ENCODE measurements around the gene CTNNA1. TPM values are rescaled to one million over a fixed set of nuclear protein-coding genes. Genes with fewer than 3 reads are reported as not detected.

The CTNNA1 gene
- total RNA-seq, 1 donor from 2014 or later, result 361 TPM

DNA sequence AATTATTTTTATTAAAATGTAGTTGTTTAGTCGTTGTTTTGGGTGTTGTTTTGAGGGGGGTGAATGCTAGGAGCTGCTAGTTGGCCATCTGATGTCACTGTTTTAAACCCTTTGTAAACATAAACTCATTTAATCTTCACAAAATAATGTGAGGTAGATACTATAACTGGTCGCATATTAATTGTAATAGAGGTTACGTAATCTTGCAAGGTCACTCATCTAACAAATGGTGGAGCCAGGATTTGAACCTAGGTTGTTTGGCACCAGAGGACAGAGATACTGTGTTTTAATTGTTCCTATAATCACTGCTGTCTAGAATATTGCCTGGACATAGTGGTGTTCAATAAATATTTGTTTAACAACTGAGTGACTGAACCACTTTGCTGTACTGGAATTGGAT, 67.5 kb downstream of the CTNNA1 start:
- Histone ChIP-seq H3K4me1 (peaks cover 17% of the 10 kb centered on the region), H3K36me3 (peaks cover 23% of the 10 kb centered on the region), H3K27me3 (ENCODE audit: low read depth) (no peaks in the 10 kb centered on the region), H3K4me3 (no peak overlapping the region), H3K27ac (no peak overlapping the region), H3K9me3 (no peaks in the 10 kb centered on the region)
- no peak for DNase-seq
- ATAC-seq, result no peak
- TF ChIP-seq, protein P1, sequence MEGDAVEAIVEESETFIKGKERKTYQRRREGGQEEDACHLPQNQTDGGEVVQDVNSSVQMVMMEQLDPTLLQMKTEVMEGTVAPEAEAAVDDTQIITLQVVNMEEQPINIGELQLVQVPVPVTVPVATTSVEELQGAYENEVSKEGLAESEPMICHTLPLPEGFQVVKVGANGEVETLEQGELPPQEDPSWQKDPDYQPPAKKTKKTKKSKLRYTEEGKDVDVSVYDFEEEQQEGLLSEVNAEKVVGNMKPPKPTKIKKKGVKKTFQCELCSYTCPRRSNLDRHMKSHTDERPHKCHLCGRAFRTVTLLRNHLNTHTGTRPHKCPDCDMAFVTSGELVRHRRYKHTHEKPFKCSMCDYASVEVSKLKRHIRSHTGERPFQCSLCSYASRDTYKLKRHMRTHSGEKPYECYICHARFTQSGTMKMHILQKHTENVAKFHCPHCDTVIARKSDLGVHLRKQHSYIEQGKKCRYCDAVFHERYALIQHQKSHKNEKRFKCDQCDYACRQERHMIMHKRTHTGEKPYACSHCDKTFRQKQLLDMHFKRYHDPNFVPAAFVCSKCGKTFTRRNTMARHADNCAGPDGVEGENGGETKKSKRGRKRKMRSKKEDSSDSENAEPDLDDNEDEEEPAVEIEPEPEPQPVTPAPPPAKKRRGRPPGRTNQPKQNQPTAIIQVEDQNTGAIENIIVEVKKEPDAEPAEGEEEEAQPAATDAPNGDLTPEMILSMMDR (IDR thresholded peaks at IDR 0.05), result no peak
- intact Hi-C loops (cut with DNase I), result no loop called here

DNA sequence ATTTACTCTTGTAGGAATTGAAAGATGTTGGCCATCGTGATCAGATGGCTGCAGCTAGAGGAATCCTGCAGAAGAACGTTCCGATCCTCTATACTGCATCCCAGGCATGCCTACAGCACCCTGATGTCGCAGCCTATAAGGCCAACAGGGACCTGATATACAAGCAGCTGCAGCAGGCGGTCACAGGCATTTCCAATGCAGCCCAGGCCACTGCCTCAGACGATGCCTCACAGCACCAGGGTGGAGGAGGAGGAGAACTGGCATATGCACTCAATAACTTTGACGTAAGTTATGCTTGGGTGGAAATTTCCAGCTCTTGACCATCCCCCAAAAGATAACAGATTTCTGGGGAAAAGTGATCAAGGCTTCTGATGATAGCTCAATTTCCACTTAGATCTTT, 71.3 kb downstream of the CTNNA1 start:
- no peaks in the 10 kb centered on the region for H3K27me3 ChIP-seq (ENCODE audit: low read depth)
- no peak for DNase-seq
- H3K9me3 ChIP-seq, result no peaks in the 10 kb centered on the region
- ATAC-seq, result no peak
- peaks cover 49% of the 10 kb centered on the region for H3K36me3 ChIP-seq
- no peak overlapping the region for H3K4me3 ChIP-seq
- intact Hi-C loops (cut with DNase I), result no loop called here
- TF ChIP-seq, protein P1 (IDR thresholded peaks at IDR 0.05), result no peak
- peaks cover 12% of the 10 kb centered on the region for H3K4me1 ChIP-seq
- H3K27ac ChIP-seq, result no peak overlapping the region

DNA sequence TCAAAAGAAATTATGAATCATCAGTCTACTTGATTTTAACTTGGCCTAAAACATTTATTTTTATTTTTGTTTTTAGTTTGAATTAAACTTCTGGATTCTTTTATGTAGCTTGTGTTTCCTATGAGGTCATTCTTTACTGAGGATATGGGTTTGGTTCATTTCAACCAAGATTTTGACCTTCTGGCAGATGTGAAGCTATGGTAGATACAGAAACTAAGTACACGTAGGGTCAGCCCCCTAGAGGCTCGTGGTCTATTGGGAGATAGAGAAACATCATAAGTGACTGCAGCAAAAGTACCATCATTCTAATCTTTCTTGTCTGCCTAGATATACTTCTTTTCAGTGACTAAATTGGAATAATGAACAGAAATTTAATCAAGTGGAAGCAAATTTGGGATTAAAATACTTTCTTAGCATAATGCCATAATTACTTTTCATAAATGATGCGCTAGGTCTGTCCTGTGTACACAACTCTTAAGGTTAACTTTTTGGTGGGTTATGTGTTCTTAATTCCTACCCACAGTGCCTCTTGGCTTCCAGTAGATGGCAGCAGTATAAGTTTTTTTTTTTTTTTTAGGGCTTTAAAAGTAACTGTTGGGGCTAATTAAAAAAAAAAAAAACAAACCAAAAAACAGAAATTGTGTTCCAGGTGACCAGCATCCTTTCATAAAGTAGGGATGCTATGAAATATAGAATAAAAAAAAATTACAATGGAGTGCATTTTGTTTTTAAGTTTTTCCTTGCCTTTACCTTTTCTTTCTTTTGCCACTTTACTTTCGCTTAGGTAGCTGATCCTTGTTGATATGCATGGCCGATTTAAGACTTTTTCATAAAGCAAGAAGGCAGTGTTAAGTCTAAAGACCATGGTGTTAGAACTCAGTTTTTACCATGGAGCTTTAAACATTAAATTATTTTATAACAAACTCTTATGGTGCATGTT, 72.0 kb downstream of the CTNNA1 start:
- TF ChIP-seq, protein P1 (IDR thresholded peaks at IDR 0.05), result peak; percentile 64
- no peak overlapping the region for H3K4me3 ChIP-seq
- peaks cover 47% of the 10 kb centered on the region for H3K36me3 ChIP-seq
- peaks cover 12% of the 10 kb centered on the region for H3K4me1 ChIP-seq
- H3K27ac ChIP-seq, result no peak overlapping the region
- no peaks in the 10 kb centered on the region for H3K27me3 ChIP-seq (ENCODE audit: low read depth)
- DNase-seq (no peak), ATAC-seq (no peak)
- no peaks in the 10 kb centered on the region for H3K9me3 ChIP-seq
- intact Hi-C loops (cut with DNase I), result no loop called here

DNA sequence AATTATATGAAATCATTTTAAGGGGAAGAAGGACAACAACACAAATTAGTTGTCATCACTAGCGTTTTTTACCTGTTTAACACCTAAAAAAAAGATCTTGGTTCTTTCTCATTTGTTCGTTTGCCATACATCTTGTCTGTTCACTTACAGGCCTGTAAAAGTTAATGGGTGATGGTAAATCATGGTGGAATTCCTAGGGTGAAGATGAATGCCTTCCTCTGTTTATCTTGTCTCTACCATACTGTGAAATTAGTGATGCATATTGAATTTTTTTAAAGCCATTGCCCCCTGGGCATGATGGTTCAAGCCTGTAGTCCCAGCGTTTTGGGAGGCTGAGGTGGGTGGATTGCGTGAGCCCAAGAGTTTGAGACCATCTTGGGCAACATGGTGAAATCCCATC, 75.3 kb downstream of the CTNNA1 start:
- Histone ChIP-seq H3K27me3 (ENCODE audit: low read depth) (no peaks in the 10 kb centered on the region), H3K4me1 (peaks cover 6% of the 10 kb centered on the region), H3K4me3 (no peak overlapping the region), H3K36me3 (peaks cover 47% of the 10 kb centered on the region), H3K9me3 (no peaks in the 10 kb centered on the region), H3K27ac (no peak overlapping the region)
- ATAC-seq (no peak), DNase-seq (no peak)
- intact Hi-C loops (cut with DNase I), result no loop called here
- TF ChIP-seq, protein P1 (IDR thresholded peaks at IDR 0.05), result no peak

DNA sequence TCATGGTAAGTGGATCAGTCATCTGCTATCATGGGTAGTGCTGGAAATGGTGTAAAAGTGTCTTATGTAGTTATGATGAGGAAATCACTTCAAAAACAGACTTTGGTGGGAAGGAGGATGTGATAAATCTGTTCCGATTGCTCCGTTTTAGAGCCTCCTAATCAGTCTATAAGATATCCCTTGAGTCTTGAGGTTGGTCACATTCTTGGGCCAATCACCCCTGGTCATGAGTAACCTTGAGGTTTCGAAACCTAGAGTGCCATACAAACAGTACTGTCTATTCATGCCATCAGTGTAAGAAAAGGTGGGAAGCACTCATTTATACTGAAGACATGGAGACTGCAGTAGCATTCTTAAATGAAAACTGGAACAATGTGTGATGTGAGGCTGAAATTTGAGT, 76.1 kb downstream of the CTNNA1 start:
- Histone ChIP-seq H3K4me1 (peaks cover 13% of the 10 kb centered on the region), H3K27me3 (ENCODE audit: low read depth) (no peaks in the 10 kb centered on the region), H3K27ac (no peak overlapping the region), H3K36me3 (peaks cover 45% of the 10 kb centered on the region), H3K4me3 (no peak overlapping the region), H3K9me3 (no peaks in the 10 kb centered on the region)
- no peak for ATAC-seq
- TF ChIP-seq, protein P1 (IDR thresholded peaks at IDR 0.05), result no peak
- intact Hi-C loops (cut with DNase I), result no loop called here
- DNase-seq, result no peak
